ENCODE data around the gene PITX1.

PITX1 gene

DNA sequence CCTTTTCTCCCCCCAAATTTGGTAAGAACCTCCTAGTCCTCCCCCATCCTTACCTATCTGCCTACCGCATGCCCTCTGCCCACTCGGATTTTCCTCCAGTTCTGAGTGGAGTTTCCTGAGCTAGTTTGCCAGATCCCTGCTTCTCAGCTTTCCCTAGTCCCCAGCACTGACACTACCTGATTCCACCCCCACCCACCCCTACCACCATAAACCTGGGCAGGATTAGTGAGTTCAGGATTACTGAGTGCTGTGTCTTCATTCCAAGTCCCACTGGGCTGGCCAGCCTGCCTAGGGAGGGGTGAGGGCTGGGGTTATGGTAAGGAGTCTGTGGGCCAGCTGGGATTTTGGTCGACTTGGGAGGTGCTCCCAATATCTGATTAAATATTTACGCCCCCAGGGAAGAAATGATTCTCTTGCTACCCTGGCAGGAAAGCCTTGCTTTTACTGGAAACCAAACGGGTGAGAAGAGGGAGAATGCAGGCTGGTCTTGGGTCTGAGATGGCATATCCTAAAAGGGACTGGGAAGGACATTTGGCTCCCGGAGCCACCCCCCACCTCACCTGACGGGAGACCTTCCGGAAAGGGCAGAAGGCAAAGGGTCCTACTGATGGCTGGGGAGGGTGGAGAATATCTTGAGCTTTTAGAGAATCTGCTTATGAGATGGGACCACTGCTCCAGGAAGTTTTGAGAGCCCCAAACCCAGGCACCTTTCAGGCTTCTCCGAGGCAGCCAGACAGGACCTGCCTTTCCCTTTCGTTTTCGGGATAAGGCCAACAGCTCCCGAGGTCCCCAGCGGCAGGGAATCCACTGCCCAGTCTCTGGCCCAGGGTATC is 3.7 kb downstream of the PITX1 start:
- peaks cover 44% of the 10 kb centered on the region for H3K4me1 Mint-ChIP-seq
- H3K36me3 Mint-ChIP-seq = peaks cover 9% of the 10 kb centered on the region
- no peak overlapping the region for H3K27ac Mint-ChIP-seq
- H3K27me3 Mint-ChIP-seq = peaks cover 51% of the 10 kb centered on the region
- H3K9me3 Mint-ChIP-seq = peaks cover 4% of the 10 kb centered on the region
- no peak overlapping the region for H3K4me3 Mint-ChIP-seq

DNA sequence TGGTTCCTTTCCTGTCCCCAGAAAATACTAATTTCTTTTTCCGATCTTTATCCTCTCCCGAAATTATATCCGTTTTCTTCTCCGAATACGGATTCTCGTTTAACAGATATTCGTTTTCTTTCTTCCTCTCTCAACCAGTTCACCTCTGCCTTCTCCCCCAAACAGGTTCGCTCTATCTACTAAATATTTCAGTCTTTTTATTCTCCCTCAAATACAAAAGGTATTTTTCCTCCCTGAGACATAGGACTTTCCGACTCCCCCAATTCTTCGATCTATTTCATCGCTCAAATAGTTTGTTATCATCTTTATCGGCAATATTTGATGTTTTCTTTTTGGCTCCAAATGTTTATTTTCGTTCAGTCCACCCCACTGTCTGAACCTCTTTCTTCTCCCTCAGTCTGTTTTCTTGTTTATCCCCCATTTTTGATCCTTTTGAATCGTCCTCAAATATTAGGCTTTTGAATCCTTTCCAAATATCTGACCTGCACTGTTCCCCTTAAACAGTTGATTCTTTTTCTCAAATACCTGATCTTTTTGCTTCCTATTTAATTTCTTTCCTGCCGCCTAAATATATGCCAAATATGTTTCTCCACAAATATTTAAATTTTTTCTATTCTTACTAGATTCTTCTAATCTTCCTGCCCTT is 4.4 kb downstream of the PITX1 start:
- H3K27me3 Mint-ChIP-seq = peaks cover 48% of the 10 kb centered on the region
- H3K9me3 Mint-ChIP-seq = peaks cover 4% of the 10 kb centered on the region
- no peak overlapping the region for H3K4me3 Mint-ChIP-seq
- peaks cover 41% of the 10 kb centered on the region for H3K4me1 Mint-ChIP-seq
- H3K36me3 Mint-ChIP-seq = peaks cover 9% of the 10 kb centered on the region
- peak overlapping the region; percentile 21 for H3K27ac Mint-ChIP-seq

DNA sequence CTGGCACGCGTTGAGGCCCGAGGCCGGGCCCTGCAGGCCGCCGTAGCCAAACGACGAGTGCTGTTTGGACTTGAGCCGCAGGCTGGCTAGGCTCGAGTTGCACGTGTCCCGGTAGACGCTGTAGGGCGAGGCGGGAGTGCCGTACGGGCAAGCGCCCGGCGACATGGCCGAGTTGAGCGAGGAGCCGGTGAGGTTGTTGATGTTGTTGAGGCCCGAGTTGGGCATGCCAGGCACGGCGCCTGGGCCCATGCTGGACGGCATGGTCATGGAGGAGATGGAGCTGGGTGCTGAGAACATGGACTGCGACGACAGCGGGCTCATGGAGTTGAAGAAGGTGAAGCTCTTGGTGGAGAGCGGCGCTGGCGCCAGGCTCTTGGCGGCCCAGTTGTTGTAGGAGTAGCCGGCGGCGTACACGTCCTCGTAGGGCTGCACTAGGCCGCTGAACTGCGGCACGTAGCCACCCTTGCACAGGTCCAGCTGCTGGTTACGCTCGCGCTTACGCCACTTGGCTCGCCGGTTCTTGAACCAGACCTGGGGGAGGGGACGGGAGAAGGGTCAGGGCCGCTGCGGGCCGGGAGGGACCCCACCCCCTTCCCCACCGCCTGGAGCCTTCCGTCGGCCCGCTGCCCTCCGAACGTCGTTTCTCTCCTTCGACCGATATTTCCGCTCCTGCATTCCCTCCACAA is 5.1 kb downstream of the PITX1 start:
- Mint-ChIP-seq H3K27ac (no peak overlapping the region), H3K4me3 (no peak overlapping the region), H3K36me3 (peaks cover 9% of the 10 kb centered on the region), H3K4me1 (peaks cover 38% of the 10 kb centered on the region), H3K27me3 (peaks cover 46% of the 10 kb centered on the region), H3K9me3 (peaks cover 4% of the 10 kb centered on the region)

DNA sequence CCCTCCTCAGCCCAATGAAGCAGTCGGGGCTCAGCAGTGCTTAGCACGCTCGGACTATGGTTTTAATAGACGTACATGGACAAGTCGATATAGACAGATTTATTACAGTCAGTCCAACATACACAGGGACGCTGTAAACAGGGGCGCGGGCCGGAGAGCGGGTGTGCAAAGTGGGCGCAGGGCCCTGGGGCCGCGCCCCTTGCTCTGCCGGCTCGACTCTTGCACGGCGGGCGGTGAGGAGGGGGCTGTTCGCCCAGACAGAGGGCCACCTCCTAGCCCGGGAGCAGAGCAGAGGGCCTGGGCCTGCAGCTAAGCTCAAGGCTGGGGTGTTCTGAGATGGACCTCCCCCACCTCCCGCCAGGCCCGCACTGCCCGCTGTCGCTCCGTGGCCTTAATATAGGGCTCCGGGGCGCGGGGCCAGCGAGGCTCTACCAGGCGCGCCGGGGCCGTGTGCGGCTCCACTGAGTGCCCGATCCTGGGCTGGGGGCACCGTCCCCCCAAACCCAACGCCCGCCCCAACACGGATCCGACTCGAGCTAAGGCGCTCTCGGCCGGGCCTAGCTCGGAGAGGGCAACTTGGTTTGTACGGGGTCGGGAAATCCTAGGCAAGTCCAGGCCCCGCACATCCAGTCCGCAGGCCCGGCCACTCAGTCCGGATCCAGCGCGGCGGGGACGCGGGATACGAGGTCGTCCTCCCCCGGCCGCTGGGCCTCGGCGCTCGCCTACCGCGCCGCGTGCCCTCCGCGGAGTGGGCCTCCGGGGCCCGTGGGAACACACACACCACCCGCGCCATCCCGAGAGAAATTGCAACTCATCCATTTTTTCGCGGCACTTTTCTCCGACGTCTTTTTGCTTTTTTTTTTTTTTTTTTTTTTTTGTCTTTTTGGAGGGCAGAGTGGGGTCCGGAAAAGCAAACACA is 6.1 kb downstream of the PITX1 start:
- H3K4me1 Mint-ChIP-seq = peaks cover 33% of the 10 kb centered on the region
- H3K27ac Mint-ChIP-seq = no peak overlapping the region
- peaks cover 4% of the 10 kb centered on the region for H3K9me3 Mint-ChIP-seq
- peaks cover 42% of the 10 kb centered on the region for H3K27me3 Mint-ChIP-seq
- H3K36me3 Mint-ChIP-seq = peaks cover 9% of the 10 kb centered on the region
- no peak overlapping the region for H3K4me3 Mint-ChIP-seq

DNA sequence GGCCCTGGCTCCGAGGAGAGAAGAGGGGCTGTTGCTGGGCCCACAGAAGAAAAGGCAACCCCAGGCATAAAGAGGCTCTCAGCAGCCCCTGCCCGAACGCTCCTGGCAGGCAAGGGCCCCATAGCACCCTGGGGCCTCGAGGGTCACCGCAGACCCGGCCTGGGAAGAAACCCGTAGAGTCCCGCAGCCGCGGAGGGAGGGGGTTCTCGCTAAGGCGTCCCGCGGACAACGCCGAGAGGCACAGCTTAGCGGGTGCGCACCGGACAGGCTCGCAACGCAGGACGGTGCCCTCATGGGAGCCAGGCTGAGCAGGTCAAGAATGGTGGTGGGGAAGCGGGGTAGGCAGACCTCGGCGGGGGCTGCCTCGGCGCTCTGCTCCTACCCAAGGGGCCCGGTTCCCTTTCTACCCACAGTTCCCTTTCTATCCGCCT is 6.7 kb downstream of the PITX1 start:
- Mint-ChIP-seq H3K27ac (no peak overlapping the region), H3K4me1 (peaks cover 29% of the 10 kb centered on the region), H3K9me3 (peaks cover 4% of the 10 kb centered on the region), H3K36me3 (peaks cover 9% of the 10 kb centered on the region), H3K4me3 (no peak overlapping the region), H3K27me3 (peaks cover 40% of the 10 kb centered on the region)

DNA sequence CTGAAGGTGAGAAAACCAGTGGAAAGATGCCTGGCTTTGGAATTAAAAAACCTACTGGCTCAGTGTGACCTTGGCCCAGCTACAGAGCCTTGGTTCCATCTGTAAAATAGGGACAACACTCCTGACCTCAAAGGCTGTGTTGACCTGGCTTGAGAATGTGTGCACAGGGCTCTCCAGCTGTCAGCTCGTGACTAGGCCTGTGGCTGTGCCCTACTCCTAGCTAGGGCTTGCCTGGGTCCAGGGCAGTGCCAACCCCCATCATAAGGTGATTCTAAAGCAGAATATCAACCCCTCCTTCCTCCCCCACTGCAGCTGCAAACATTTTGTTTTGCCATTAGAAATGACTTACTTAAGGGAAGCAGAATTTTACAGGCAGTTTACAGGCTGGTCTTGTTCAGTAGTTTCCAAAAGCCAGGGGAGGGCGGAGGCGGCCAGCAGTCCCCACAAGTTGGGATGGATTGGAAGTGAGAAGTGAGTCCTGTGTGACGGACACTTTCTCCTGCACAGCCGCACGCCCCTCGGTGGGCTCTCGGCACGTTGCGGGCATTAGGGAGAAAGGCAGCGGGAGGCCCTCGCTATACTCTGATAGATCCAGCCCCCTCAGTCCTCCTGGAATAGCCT is 7.3 kb downstream of the PITX1 start:
- peaks cover 24% of the 10 kb centered on the region for H3K4me1 Mint-ChIP-seq
- no peak overlapping the region for H3K27ac Mint-ChIP-seq
- peaks cover 34% of the 10 kb centered on the region for H3K27me3 Mint-ChIP-seq
- H3K36me3 Mint-ChIP-seq = peaks cover 9% of the 10 kb centered on the region
- no peak overlapping the region for H3K4me3 Mint-ChIP-seq
- H3K9me3 Mint-ChIP-seq = peaks cover 4% of the 10 kb centered on the region

DNA sequence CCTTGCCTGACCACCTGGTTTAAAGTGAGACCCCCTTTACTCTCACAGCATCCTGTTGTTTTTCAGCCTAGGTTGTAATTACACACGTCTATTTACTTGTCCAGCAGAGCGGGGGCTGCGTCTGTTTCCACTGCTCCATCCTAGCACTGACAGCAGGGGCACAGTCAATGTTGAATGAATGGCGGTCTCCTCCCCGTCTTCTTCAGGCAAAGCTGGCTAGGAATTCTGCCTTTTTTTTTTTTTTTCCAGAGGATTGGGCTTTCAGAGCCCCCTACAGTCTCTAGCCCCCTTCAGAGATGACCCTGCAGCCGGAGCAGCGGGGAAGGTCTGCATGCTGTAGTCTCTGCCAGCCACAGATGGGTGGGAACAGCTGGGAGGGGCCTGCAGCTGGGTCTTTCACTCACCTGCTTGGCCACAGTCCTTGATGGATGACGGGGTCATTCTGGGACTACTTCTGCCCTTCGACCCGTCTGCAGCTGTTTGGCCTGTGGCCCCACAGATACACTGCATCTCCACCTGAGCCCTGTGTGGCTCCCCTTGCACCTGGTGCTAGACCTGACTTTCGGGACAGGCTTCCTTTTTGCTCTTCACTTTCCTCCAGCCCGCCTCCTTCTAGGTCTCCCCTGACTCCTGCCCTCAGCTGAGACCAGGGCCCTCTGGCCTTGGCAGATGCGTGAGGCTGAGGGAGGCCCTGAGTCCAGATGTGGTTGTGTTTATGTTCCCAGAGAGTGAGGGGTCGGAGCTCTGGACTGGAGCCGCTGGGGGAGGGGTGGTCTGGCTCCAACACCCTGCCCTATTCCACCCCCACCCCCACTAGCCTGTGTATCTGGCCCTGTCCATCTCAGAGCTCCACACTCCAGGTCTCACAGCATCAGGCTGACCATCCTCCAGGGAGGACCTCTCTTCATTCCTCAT is 8.0 kb downstream of the PITX1 start:
- Mint-ChIP-seq H3K27me3 (peaks cover 31% of the 10 kb centered on the region), H3K36me3 (peaks cover 9% of the 10 kb centered on the region), H3K27ac (no peak overlapping the region)

DNA sequence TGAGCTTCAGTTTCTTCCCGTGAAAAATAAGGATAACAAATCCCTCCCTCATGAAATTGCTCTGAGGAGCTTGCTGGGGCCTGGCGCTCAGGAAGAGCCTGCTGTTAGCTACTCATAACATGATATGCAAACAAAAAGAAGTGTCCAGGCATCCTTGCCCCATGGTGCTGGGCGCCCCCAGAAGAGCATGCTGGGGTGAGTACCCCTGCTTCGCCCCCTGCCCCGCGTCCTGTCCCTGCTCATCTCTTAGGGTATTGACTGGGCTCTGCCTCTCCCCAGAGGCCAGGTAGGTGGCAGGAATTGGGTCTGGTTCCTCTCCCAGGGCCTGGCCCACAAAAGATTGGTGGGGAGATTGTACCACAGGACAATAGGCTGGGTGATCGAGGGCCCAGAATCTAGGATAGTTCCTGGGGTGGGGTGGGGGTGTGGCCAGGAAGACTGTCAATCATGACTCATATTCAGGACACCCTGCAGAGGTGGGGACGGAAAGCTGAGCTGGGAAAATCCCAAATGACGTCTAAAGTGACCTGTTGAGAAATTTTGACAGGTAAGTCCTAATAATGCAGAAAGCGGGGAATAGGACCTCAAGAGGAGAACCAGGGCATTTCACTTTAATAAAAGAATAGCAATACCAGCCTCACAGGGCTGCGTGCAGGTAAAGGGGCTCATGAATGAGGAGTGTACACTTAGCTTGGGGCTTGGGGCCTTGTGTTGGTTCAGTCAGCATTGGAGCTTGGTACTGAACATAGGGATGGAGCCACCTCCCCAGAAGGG is 8.9 kb downstream of the PITX1 start:
- peaks cover 13% of the 10 kb centered on the region for H3K4me1 Mint-ChIP-seq
- H3K36me3 Mint-ChIP-seq = peaks cover 7% of the 10 kb centered on the region
- H3K27me3 Mint-ChIP-seq = peaks cover 23% of the 10 kb centered on the region
- H3K4me3 Mint-ChIP-seq = no peak overlapping the region
- peaks cover 4% of the 10 kb centered on the region for H3K9me3 Mint-ChIP-seq
- no peak overlapping the region for H3K27ac Mint-ChIP-seq

More for the DNA sequence above, 8.0 kb downstream of the PITX1 start:
- Mint-ChIP-seq H3K9me3 (peaks cover 4% of the 10 kb centered on the region), H3K4me1 (peaks cover 20% of the 10 kb centered on the region), H3K4me3 (no peak overlapping the region)

DNA sequence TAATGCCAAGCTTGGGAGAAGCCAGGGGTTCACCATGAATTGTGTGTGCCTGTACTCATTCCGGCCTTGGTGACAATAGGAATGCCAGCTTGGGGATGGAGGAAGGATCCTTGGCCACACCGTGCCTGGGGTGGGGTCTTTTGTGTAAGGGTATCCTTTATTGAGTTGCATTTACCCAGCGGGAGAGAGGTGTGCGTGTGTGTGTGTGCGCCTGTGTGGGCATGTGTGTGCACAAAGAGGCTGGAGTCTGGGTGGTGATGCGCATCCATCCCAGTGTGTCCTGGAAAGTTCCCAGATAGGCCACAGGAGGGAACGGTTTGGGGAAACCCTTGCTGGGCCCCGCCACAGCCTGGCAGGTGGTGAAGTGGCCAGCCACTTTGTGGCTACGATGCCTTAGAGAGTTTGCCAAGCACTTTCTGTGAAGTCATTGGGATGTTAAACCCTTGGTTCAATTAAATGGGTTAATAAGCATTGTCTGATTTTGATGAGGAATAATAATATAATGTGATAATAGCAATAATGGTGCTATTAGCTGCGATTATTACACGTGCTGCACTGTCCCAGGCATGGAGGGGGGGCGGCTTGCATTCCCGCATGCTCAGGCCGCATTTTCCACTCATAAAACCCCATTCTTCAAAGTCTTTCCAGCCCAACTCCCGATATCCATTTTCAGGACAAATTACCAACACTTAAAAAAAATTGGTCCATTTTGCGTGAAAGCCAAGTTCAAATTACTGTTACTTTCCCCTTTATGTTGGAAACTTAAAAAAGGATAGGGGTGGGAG is 13.7 kb downstream of the PITX1 start:
- Mint-ChIP-seq H3K27me3 (peaks cover under 1% of the 10 kb centered on the region), H3K9me3 (no peaks in the 10 kb centered on the region), H3K36me3 (no peaks in the 10 kb centered on the region), H3K4me1 (no peaks in the 10 kb centered on the region), H3K27ac (no peak overlapping the region), H3K4me3 (no peak overlapping the region)

DNA sequence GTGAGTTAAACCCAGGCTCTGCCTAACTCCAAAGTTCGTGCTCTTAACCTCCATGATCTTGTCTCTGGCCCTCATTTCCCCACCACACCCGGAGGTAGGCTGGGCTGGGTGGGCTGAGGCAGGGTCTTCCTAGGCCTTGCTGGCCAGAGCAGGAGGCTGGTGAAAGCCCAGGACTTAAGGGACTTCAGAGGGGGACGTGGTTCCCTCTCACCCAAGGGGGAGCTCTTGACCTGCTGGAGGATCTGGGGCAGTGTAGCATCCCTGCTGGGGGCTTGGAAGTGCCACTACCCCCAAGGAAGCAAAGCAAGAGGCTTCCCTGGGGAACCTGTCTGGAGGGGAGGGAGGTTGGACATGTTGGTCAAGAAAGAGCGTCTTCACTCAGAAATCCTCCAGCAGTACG is 14.7 kb downstream of the PITX1 start:
- no peaks in the 10 kb centered on the region for H3K9me3 Mint-ChIP-seq
- no peaks in the 10 kb centered on the region for H3K27me3 Mint-ChIP-seq
- no peak overlapping the region for H3K27ac Mint-ChIP-seq
- no peaks in the 10 kb centered on the region for H3K4me1 Mint-ChIP-seq
- no peaks in the 10 kb centered on the region for H3K36me3 Mint-ChIP-seq
- no peak overlapping the region for H3K4me3 Mint-ChIP-seq

DNA sequence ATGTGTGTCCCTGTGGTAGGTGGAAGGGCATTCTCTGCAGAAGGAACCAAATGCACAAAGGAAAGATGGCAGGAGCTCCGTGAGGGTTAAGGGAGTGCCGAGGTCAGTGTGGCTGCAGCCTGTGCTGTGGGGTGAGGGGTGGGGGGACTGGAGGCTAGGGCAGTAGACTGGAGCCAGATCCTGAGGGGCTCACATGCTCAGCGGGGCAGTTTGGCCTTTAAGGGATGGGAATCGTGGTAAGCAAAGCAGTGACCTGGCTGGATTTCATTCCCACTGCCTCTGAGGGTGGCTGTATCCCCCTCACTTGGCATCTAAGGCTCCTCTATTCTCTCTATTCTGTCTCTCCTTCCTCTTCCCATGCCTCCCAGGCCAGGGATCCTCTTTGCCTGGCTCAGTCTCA is 15.6 kb downstream of the PITX1 start:
- Mint-ChIP-seq H3K36me3 (no peaks in the 10 kb centered on the region), H3K4me1 (no peaks in the 10 kb centered on the region), H3K9me3 (no peaks in the 10 kb centered on the region), H3K4me3 (no peak overlapping the region), H3K27ac (no peak overlapping the region), H3K27me3 (no peaks in the 10 kb centered on the region)

DNA sequence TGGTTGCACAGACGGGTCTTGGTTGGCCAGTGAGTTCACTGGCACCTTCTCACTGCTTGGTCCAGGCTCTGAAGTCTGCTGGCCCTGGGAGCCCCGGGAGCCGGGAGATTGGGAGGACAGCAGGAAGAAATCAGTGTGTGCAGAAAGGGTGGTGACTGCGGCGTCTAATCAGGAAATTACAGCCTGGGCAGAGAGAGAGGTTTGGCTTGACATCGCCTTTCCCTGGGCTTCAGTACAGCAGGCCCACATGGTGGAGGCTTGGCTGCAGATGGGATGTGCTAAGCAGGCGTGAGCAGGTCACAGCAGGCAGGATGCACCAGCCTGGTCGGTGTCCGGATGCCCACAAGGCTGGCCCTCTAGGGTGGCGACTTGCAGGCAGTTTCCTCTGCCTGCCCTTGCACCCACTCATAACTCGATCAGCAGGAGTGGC is 17.2 kb downstream of the PITX1 start:
- Mint-ChIP-seq H3K4me3 (no peak overlapping the region), H3K9me3 (no peaks in the 10 kb centered on the region)

DNA sequence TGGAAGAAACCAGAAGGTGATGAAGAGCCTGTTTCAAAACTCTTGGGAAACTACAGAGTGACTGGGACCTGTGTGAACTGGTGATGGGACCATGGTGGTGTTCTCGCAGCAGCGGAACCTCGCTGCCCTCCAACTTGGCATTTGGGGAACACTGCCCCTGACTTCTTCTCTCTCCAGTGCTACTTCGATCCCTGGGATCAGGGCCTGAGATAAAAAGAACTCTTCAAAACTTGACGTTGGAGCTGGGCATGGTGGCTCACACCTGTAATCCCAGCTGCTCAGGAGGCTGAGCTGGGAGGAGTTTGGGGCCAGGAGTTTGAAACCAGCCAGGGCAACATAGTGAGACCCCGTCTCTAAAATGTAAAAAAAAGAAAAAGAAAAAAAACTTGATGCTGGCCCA is 18.1 kb downstream of the PITX1 start:
- H3K4me3 Mint-ChIP-seq = no peak overlapping the region
- no peak overlapping the region for H3K27ac Mint-ChIP-seq
- no peaks in the 10 kb centered on the region for H3K27me3 Mint-ChIP-seq
- no peaks in the 10 kb centered on the region for H3K9me3 Mint-ChIP-seq
- H3K4me1 Mint-ChIP-seq = no peaks in the 10 kb centered on the region
- no peaks in the 10 kb centered on the region for H3K36me3 Mint-ChIP-seq

More for the DNA sequence above, 17.2 kb downstream of the PITX1 start:
- no peaks in the 10 kb centered on the region for H3K27me3 Mint-ChIP-seq
- no peaks in the 10 kb centered on the region for H3K4me1 Mint-ChIP-seq
- H3K36me3 Mint-ChIP-seq = no peaks in the 10 kb centered on the region
- H3K27ac Mint-ChIP-seq = peak overlapping the region; percentile 43
